Measurements from ENCODE around the gene HAT1. TPM values are rescaled to one million over a fixed set of nuclear protein-coding genes. Genes with fewer than 3 reads are reported as not detected.
"Not testable (repeated sequence)": the region's sequence is repeated elsewhere in the genome, so short reads cannot be mapped to it uniquely, and the experiment has no call there.

HAT1 gene
- polyA plus RNA-seq, 4 donors: 14.5 to 39.3 (median 30.5) TPM

DNA sequence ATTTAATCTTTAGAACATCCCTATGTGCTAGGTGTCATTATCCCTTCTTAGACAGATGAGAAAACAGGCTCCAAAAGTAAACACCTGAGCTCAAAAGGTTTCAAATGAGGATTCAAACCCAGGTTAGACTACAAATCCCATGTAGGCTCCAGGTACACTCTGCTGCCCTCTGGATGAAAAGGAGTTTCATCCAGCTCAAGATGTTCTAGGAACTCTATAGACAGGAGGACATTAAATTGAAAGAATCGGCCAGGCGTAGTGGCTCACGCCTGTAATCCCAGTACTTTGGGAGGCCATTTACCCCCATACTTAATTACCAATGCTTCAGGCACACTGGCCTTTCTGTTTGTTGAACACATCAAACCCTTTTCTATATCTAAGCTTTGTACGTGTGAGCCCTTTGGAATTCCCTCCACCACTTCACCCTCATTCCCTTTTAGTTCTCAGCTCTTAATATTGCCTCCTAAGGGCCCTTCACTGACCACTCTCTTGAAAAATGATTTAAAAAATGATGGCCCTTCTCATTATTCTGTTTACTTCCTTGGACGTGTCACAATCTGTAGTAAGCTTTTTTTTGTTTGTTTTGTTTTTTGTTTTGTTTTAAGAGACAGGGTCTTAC is 38.9 kb upstream of the HAT1 start:
- DNase-seq: no peak
- H3K27ac ChIP-seq (ENCODE audit: low read depth in 1 of 3, low read length in 2 of 3): no peak overlapping the region
- H3K36me3 ChIP-seq (ENCODE audit: control insufficient read depth in 3 of 3, insufficient read depth in 2 of 3, low read depth in 1 of 3, low read length in 3 of 3): no peaks in the 10 kb centered on the region
- FAIRE-seq: no peak
- WGBS, 3 donors: 91 to 95% (median 91%) methylated on average over 5 of the region's 5 CpGs
- no peaks in the 10 kb centered on the region for H3K9me3 ChIP-seq (ENCODE audit: control insufficient read depth in 2 of 2, insufficient read depth in 1 of 2, low read depth in 1 of 2, low read length in 1 of 2)
- no peak overlapping the region for H3K4me3 ChIP-seq (ENCODE audit: low read depth in 1 of 3, low read length in 3 of 3)
- peaks cover 0 to 15% (median 0%) of the 10 kb centered on the region in 3 donors for H3K27me3 ChIP-seq (ENCODE audit: control insufficient read depth in 3 of 3, insufficient read depth in 3 of 3, low read length in 3 of 3)
- no peaks in the 10 kb centered on the region for H3K4me1 ChIP-seq (ENCODE audit: control insufficient read depth in 3 of 3, insufficient read depth in 2 of 3, low read depth in 1 of 3, low read length in 2 of 3)

DNA sequence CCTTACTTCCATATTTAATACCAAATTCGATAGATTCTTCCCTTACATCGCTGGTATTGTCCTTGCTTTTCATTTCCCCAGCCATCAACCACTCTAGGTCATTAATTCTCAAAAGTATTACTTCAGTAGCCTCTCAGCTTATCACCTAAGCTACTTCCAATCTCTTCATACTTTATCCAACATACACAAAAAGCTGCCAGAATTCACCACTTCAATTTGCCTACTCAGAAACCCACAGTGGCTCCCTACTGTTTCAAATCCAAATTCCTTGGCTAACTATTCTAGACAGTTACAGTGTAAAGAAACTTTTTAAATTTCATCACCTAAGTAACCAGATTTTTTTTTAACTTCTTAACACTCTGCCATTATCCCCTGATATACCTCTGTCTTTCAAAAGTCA is 32.9 kb upstream of the HAT1 start:
- DNase-seq (no peak), FAIRE-seq (no peak)
- Histone ChIP-seq H3K4me1 (ENCODE audit: control insufficient read depth in 3 of 3, insufficient read depth in 2 of 3, low read depth in 1 of 3, low read length in 2 of 3) (peaks cover 0 to 11% (median 5%) of the 10 kb centered on the region in 3 donors), H3K27me3 (ENCODE audit: control insufficient read depth in 3 of 3, insufficient read depth in 3 of 3, low read length in 3 of 3) (peaks cover 0 to 23% (median 0%) of the 10 kb centered on the region in 3 donors), H3K9me3 (ENCODE audit: control insufficient read depth in 2 of 2, insufficient read depth in 1 of 2, low read depth in 1 of 2, low read length in 1 of 2) (no peaks in the 10 kb centered on the region), H3K4me3 (ENCODE audit: low read depth in 1 of 3, low read length in 3 of 3) (no peak overlapping the region), H3K27ac (ENCODE audit: low read depth in 1 of 3, low read length in 2 of 3) (no peak overlapping the region), H3K36me3 (ENCODE audit: control insufficient read depth in 3 of 3, insufficient read depth in 2 of 3, low read depth in 1 of 3, low read length in 3 of 3) (no peaks in the 10 kb centered on the region)
- WGBS, 3 donors: 98 to 100% (median 98%) methylated on average over 2 of the region's 2 CpGs

DNA sequence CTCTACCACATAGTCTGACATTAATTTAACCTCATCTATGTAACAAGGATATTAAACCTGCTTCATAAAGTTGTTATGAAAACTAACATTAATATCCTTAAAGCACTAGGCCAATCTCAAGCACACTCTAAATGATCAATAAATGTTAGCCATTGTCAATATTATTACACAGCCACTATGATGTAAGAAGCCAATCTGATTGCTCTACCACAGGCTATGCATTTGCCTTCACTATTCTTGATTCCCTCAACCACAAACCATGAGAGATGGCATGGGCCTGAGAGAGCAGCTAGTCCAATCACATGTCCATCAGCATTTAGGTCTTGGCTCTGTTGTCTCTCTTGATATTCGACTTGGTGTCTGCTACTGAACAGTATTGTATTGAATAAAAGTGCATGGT is 32.5 kb upstream of the HAT1 start:
- Histone ChIP-seq H3K27ac (ENCODE audit: low read depth in 1 of 3, low read length in 2 of 3) (no peak overlapping the region), H3K4me1 (ENCODE audit: control insufficient read depth in 3 of 3, insufficient read depth in 2 of 3, low read depth in 1 of 3, low read length in 2 of 3) (peaks cover 0 to 11% (median 7%) of the 10 kb centered on the region in 3 donors), H3K4me3 (ENCODE audit: low read depth in 1 of 3, low read length in 3 of 3) (no peak overlapping the region), H3K9me3 (ENCODE audit: control insufficient read depth in 2 of 2, insufficient read depth in 1 of 2, low read depth in 1 of 2, low read length in 1 of 2) (no peaks in the 10 kb centered on the region), H3K36me3 (ENCODE audit: control insufficient read depth in 3 of 3, insufficient read depth in 2 of 3, low read depth in 1 of 3, low read length in 3 of 3) (no peaks in the 10 kb centered on the region), H3K27me3 (ENCODE audit: control insufficient read depth in 3 of 3, insufficient read depth in 3 of 3, low read length in 3 of 3) (peaks cover 0 to 21% (median 0%) of the 10 kb centered on the region in 3 donors)
- no peak for DNase-seq
- FAIRE-seq: no peak
- WGBS, 3 donors: 78 to 82% (median 81%) methylated on average over 1 of the region's 1 CpG

DNA sequence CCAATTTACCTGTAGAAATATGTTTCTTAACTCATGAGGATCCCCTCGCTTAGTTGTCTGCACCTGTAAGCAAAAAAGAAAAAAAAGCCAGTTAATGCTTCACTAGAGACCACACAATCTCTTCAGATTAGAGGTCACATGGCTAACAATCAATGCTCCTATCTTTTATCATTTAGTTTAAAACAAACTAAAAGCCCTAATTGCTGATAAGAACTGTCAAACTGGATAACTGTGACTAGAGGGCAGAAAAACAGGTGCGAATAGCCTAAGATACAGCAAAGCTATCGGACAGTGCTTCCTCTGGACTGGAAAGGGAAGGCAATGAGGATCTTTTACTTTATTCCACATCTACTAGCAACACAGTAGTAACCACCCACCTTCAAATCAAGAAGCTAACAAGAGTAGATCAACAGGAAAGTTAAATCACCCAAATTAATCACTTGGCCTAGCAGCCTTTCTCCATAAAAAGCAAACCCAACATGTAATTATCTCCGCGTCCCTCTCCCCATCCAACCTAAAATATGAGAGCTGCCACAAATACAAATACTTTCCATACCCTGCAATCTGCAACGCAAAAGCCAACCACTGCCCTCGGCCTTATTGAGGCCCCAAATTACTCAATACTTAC is 29.0 kb upstream of the HAT1 start:
- DNase-seq (peak; percentile 48), FAIRE-seq (no peak)
- no peaks in the 10 kb centered on the region for H3K36me3 ChIP-seq (ENCODE audit: control insufficient read depth in 3 of 3, insufficient read depth in 2 of 3, low read depth in 1 of 3, low read length in 3 of 3)
- peaks cover 0 to 11% (median 9%) of the 10 kb centered on the region in 3 donors for H3K4me1 ChIP-seq (ENCODE audit: control insufficient read depth in 3 of 3, insufficient read depth in 2 of 3, low read depth in 1 of 3, low read length in 2 of 3)
- H3K4me3 ChIP-seq (ENCODE audit: low read depth in 1 of 3, low read length in 3 of 3): peak overlapping the region; percentile 61 to 80 (median 72)
- H3K9me3 ChIP-seq (ENCODE audit: control insufficient read depth in 2 of 2, insufficient read depth in 1 of 2, low read depth in 1 of 2, low read length in 1 of 2): peaks cover 0 to 3% of the 10 kb centered on the region in 2 donors
- WGBS, 3 donors: 8 to 38% (median 12%) methylated on average over 7 of the region's 7 CpGs
- peak overlapping the region in 2 of 3 donors; percentile 6 to 48 for H3K27ac ChIP-seq (ENCODE audit: low read depth in 1 of 3, low read length in 2 of 3)
- peaks cover 0 to 36% (median 0%) of the 10 kb centered on the region in 3 donors for H3K27me3 ChIP-seq (ENCODE audit: control insufficient read depth in 3 of 3, insufficient read depth in 3 of 3, low read length in 3 of 3)

DNA sequence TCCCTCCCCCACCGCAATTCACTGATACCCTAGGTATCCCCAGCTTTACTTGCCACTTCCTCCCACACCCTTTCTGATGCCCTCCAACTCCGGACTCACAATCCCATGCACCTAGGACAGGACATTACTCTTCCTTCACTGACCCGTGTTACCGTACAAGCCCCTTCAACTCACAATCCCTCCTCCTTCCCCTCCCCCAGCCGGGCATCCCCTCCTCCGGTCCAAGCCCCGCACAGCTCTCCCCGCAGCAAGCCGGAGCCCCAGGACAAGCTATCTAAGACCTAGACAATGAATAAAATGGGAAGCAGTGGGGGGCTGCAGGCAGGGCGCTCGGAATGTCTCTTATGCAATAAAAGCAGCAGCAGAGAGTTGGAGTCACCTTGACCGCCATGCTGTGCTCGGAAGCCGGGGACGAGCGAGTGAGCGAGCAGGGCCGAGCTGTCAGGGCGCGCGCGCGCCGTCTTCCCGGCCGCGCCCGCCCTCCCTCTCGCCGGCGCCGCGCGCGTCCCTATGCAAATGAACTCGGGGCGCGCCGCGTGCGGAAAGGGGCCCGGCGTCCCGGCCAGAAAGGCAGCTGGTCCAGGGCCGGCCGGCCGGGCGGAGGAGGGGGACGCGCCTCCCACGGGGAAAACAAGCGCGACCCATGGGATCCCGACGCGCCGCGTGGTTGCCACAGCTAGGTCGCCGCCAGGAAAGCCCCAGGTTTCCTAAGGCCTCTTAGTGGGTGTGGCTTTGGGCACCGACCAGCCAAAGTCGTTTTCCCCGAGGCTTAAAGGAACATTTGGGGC is 28.2 kb upstream of the HAT1 start, which contains the start of gene SLC25A12:
Gene SLC25A12 (minus strand): TSS at position 421 of the 788 bp plus-strand sequence. CDS start 30 bp downstream, at position 391.
- peaks cover 0 to 11% (median 9%) of the 10 kb centered on the region in 3 donors for H3K4me1 ChIP-seq (ENCODE audit: control insufficient read depth in 3 of 3, insufficient read depth in 2 of 3, low read depth in 1 of 3, low read length in 2 of 3)
- H3K4me3 ChIP-seq (ENCODE audit: low read depth in 1 of 3, low read length in 3 of 3): peak within 1 kb of the TSS; percentile 61 to 80 (median 72)
- DNase-seq: peak; percentile 84 to 91
- no peak for FAIRE-seq
- WGBS, 3 donors: 0 to 1% (median 0%) methylated on average over 44 to 63 of the region's 63 CpGs
- no peaks in the 10 kb centered on the region for H3K36me3 ChIP-seq (ENCODE audit: control insufficient read depth in 3 of 3, insufficient read depth in 2 of 3, low read depth in 1 of 3, low read length in 3 of 3)
- peaks cover 0 to 8% of the 10 kb centered on the region in 2 donors for H3K9me3 ChIP-seq (ENCODE audit: control insufficient read depth in 2 of 2, insufficient read depth in 1 of 2, low read depth in 1 of 2, low read length in 1 of 2)
- H3K27me3 ChIP-seq (ENCODE audit: control insufficient read depth in 3 of 3, insufficient read depth in 3 of 3, low read length in 3 of 3): peaks cover 0 to 36% (median 0%) of the 10 kb centered on the region in 3 donors
- peak within 1 kb of the TSS; percentile 48 to 61 (median 52) for H3K27ac ChIP-seq (ENCODE audit: low read depth in 1 of 3, low read length in 2 of 3)

DNA sequence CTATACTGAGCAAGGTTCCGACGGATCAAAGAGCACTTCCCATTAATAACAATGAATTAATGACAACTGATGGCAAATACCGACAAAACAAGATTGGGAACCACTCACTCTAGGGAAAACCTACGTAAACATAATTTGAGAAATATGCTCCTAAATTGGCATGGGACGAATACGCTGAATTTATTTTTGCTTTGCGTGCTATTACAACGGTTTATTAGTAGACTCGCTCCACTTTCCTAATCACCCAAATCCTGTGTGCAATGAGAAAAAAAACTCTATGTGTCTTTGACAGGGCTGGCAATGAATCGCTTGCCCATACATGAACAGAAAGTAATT is 27.7 kb upstream of the HAT1 start:
- 8 to 32% (median 21%) methylated on average over 10 of the region's 10 CpGs for WGBS, 3 donors
- Histone ChIP-seq H3K27me3 (ENCODE audit: control insufficient read depth in 3 of 3, insufficient read depth in 3 of 3, low read length in 3 of 3) (peaks cover 0 to 36% (median 0%) of the 10 kb centered on the region in 3 donors), H3K27ac (ENCODE audit: low read depth in 1 of 3, low read length in 2 of 3) (peak overlapping the region in 2 of 3 donors; percentile 30 to 52), H3K36me3 (ENCODE audit: control insufficient read depth in 3 of 3, insufficient read depth in 2 of 3, low read depth in 1 of 3, low read length in 3 of 3) (no peaks in the 10 kb centered on the region), H3K9me3 (ENCODE audit: control insufficient read depth in 2 of 2, insufficient read depth in 1 of 2, low read depth in 1 of 2, low read length in 1 of 2) (peaks cover 0 to 11% of the 10 kb centered on the region in 2 donors), H3K4me1 (ENCODE audit: control insufficient read depth in 3 of 3, insufficient read depth in 2 of 3, low read depth in 1 of 3, low read length in 2 of 3) (peaks cover 0 to 11% (median 9%) of the 10 kb centered on the region in 3 donors), H3K4me3 (ENCODE audit: low read depth in 1 of 3, low read length in 3 of 3) (peak overlapping the region; percentile 61 to 80 (median 72))
- FAIRE-seq (no peak), DNase-seq (no peak)

DNA sequence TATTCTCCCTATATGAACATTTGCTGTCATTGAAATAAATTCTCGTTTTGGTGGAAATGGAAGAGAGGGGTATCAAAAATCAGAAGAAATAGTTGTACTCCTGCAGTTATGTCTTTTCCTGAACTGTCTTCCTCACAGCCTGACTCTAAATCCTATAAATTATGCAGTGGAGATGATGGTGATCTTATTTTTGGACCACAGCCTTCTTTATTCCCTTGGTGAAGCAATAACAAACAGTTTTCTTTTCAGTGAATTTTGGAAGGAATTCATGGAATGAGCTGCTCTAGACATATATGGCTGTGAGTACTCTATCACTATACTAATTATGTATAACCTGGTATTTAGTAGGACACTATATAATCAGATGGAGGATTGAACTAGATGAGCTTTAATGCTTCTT is 26.5 kb upstream of the HAT1 start:
- Histone ChIP-seq H3K4me1 (ENCODE audit: control insufficient read depth in 3 of 3, insufficient read depth in 2 of 3, low read depth in 1 of 3, low read length in 2 of 3) (peaks cover 0 to 11% (median 9%) of the 10 kb centered on the region in 3 donors), H3K4me3 (ENCODE audit: low read depth in 1 of 3, low read length in 3 of 3) (no peak overlapping the region), H3K36me3 (ENCODE audit: control insufficient read depth in 3 of 3, insufficient read depth in 2 of 3, low read depth in 1 of 3, low read length in 3 of 3) (no peaks in the 10 kb centered on the region), H3K27ac (ENCODE audit: low read depth in 1 of 3, low read length in 2 of 3) (no peak overlapping the region), H3K9me3 (ENCODE audit: control insufficient read depth in 2 of 2, insufficient read depth in 1 of 2, low read depth in 1 of 2, low read length in 1 of 2) (peaks cover 0 to 12% of the 10 kb centered on the region in 2 donors), H3K27me3 (ENCODE audit: control insufficient read depth in 3 of 3, insufficient read depth in 3 of 3, low read length in 3 of 3) (peaks cover 0 to 28% (median 0%) of the 10 kb centered on the region in 3 donors)
- DNase-seq (no peak), FAIRE-seq (no peak)
- WGBS, 3 donors: 65 to 77% (median 75%) methylated on average over 1 of the region's 1 CpG

DNA sequence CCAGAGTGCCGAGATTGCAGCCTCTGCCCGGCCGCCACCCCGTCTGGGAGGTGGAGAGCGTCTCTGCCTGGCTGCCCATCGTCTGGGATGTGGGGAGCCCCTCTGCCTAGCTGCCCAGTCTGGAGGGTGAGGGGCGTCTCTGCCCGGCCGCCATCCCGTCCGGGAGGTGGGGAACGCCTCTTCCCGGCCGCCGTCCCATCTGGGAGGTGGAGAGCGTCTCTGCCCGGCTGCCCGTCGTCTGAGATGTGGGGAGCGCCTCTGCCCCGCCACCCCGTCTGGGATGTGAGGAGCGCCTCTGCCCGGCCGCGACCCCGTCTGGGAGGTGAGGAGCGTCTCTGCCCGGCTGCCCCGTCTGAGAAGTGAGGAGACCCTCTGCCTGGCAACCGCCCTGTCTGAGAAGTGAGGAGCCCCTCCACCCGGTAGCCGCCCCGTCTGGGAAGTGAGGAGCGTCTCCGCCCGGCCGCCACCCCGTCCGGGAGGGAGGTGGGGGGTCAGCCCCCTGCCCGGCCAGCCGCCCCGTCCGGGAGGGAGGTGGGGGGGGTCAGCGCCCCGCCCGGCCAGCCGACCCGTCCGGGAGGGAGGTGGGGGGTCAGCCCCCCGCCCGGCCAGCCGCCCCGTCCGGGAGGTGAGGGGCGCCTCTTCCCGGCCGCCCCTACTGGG is 22.5 kb upstream of the HAT1 start:
- H3K4me1 ChIP-seq (ENCODE audit: control insufficient read depth in 3 of 3, insufficient read depth in 2 of 3, low read depth in 1 of 3, low read length in 2 of 3); FAIRE-seq; H3K27ac ChIP-seq (ENCODE audit: low read depth in 1 of 3, low read length in 2 of 3); H3K4me3 ChIP-seq (ENCODE audit: low read depth in 1 of 3, low read length in 3 of 3); DNase-seq; H3K36me3 ChIP-seq (ENCODE audit: control insufficient read depth in 3 of 3, insufficient read depth in 2 of 3, low read depth in 1 of 3, low read length in 3 of 3): not testable (repeated sequence)
- Histone ChIP-seq H3K9me3 (ENCODE audit: control insufficient read depth in 2 of 2, insufficient read depth in 1 of 2, low read depth in 1 of 2, low read length in 1 of 2) (peaks cover 0 to 12% of the 10 kb centered on the region in 2 donors), H3K27me3 (ENCODE audit: control insufficient read depth in 3 of 3, insufficient read depth in 3 of 3, low read length in 3 of 3) (peaks cover 0 to 38% (median 2%) of the 10 kb centered on the region in 3 donors)
- WGBS, 3 donors: 94 to 96% (median 96%) methylated on average over 26 to 58 of the region's 58 CpGs
